ENCODE data around the gene NOD2. TPM values are rescaled to one million over a fixed set of nuclear protein-coding genes. Genes with fewer than 3 reads are reported as not detected.

Gene NOD2
- total and polyA plus RNA-seq, 2 of the 13 experiments (the other 11 are each of a cell fraction or from before 2014, with no cell fraction given): 0.27 to 0.81 TPM

GRCh38 chr16:50690177-50690576 is 3.2 kb upstream of the NOD2 start:
- H3K79me2 ChIP-seq (ENCODE audit: insufficient read depth, low read length): no peaks in the 10 kb centered on the region
- ChIA-PET POLR2A (no interaction called here), CTCF (ENCODE audit: low intra/inter-chr PET ratio, low total read pairs) (no interaction called here)
- in situ Hi-C loops (cut with HindIII; ENCODE audit: extremely low pct_ligation_motif_present, low pct_unique_long_range_greater_than_20kb): no loop called here
- H3K4me1 ChIP-seq (ENCODE audit: insufficient read depth, low read length): peaks cover 23% of the 10 kb centered on the region
- H3K4me2 ChIP-seq (ENCODE audit: low read depth, low read length): no peak overlapping the region
- peaks cover 7 to 61% of the 10 kb centered on the region in 2 experiments for H3K27me3 ChIP-seq (ENCODE audit: control insufficient read depth in 1 of 2, insufficient read depth in 2 of 2, low read length in 2 of 2)
- no peaks in the 10 kb centered on the region for H3K36me3 ChIP-seq (replicated peaks in 1 of 2; ENCODE audit: control insufficient read depth in 1 of 2, insufficient read depth in 2 of 2, low read length in 2 of 2)
- WGBS (ENCODE audit: low lambda C conversion rate): 82% methylated on average over 2 of the region's 2 CpGs
- DNase-seq (ENCODE audit: low spot score) (no peak), ATAC-seq (no peak), FAIRE-seq (no peak)
- BruUV-seq (replicated peaks): no TSS peak
- H3K27ac ChIP-seq (ENCODE audit: extremely low read length, insufficient read depth, low read length): no peak overlapping the region
- no peak overlapping the region for H3K9ac ChIP-seq (ENCODE audit: insufficient read depth, low read depth, low read length)
- H3K4me3 ChIP-seq (replicated peaks in 1 of 3; ENCODE audit: insufficient read depth in 1 of 3, low read depth in 2 of 3, low read length in 3 of 3): no peak overlapping the region
- no peaks in the 10 kb centered on the region for H3K9me3 ChIP-seq (ENCODE audit: low read length)
- H2AFZ ChIP-seq (ENCODE audit: low read length): no peak overlapping the region
- TF ChIP-seq ZNF12 (CRISPR knock-in tag; IDR thresholded peaks at IDR 0.05) (no peak), ZSCAN20 (CRISPR knock-in tag; IDR thresholded peaks at IDR 0.05; ENCODE audit: borderline replicate concordance) (no peak), XRCC5 (optimal IDR thresholded peaks at IDR 0.05; ENCODE audit: low read length) (no peak), MZF1 (CRISPR knock-in tag; IDR thresholded peaks at IDR 0.05; ENCODE audit: borderline replicate concordance) (no peak), FLYWCH1 (CRISPR knock-in tag; IDR thresholded peaks at IDR 0.05) (no peak), SRSF1 (optimal IDR thresholded peaks at IDR 0.05; ENCODE audit: low read depth, low read length) (no peak), TMF1 (CRISPR knock-in tag; IDR thresholded peaks at IDR 0.05; ENCODE audit: low read depth) (no peak)
- intact Hi-C loops (cut with micrococcal nuclease; ENCODE audit: unreplicated experiment): no loop called here
- no peaks in the 10 kb centered on the region for H4K20me1 ChIP-seq (ENCODE audit: insufficient read depth, low read length)

GRCh38 chr16:50692644-50692998 is 785 bp upstream of the NOD2 start:
- intact Hi-C loops (cut with micrococcal nuclease; ENCODE audit: unreplicated experiment): no loop called here
- no peak for TF ChIP-seq CEBPB (IDR thresholded peaks at IDR 0.05; ENCODE audit: borderline replicate concordance, low read depth, low read length)
- no peak for TF ChIP-seq CREB1 (IDR thresholded peaks at IDR 0.05)
- no peak for TF ChIP-seq CREB1 (CRISPR knock-in tag; IDR thresholded peaks at IDR 0.05)
- 0 out of 2 replicates have a peak, but pooled peaks have one; percentile 12 for TF ChIP-seq IKZF1 (IDR thresholded peaks at IDR 0.05)
- TF ChIP-seq ZFX (CRISPR knock-in tag; IDR thresholded peaks at IDR 0.05; ENCODE audit: low read depth): no peak
- TF ChIP-seq ZNF737 (CRISPR knock-in tag; IDR thresholded peaks at IDR 0.05; ENCODE audit: borderline replicate concordance): peak; percentile 27; the same call in 1 of the 2 replicates
- 0 out of 2 replicates have a peak, but pooled peaks have one; percentile 31 for TF ChIP-seq TRIM22 (IDR thresholded peaks at IDR 0.05)
- no peak for TF ChIP-seq ZFP1 (CRISPR knock-in tag; IDR thresholded peaks at IDR 0.05)
- TF ChIP-seq MNT (IDR thresholded peaks at IDR 0.05): peak; percentile 44
- 0 out of 2 replicates have a peak, but pooled peaks have one; percentile 33 for TF ChIP-seq ZNF556 (CRISPR knock-in tag; IDR thresholded peaks at IDR 0.05; ENCODE audit: borderline replicate concordance)
- 0 out of 2 replicates have a peak, but pooled peaks have one; percentile 46 for TF ChIP-seq ATM (IDR thresholded peaks at IDR 0.05; ENCODE audit: borderline replicate concordance)

More at GRCh38 chr16:50692644-50692998, 785 bp upstream of the NOD2 start:
- in situ Hi-C loops (cut with HindIII; ENCODE audit: extremely low pct_ligation_motif_present, low pct_unique_long_range_greater_than_20kb): no loop called here
- no peak for FAIRE-seq
- DNase-seq (ENCODE audit: low spot score): no peak
- H3K79me2 ChIP-seq (ENCODE audit: insufficient read depth, low read length): no peaks in the 10 kb centered on the region
- H3K4me1 ChIP-seq (ENCODE audit: insufficient read depth, low read length): peaks cover 48% of the 10 kb centered on the region
- POLR2A ChIA-PET: no interaction called here
- WGBS (ENCODE audit: low lambda C conversion rate): 67% methylated on average over 4 of the region's 4 CpGs
- H3K36me3 ChIP-seq (replicated peaks in 1 of 2; ENCODE audit: control insufficient read depth in 1 of 2, insufficient read depth in 2 of 2, low read length in 2 of 2): no peaks in the 10 kb centered on the region
- H3K4me3 ChIP-seq (replicated peaks in 1 of 3; ENCODE audit: insufficient read depth in 1 of 3, low read depth in 2 of 3, low read length in 3 of 3): no peak overlapping the region
- no peak overlapping the region for H2AFZ ChIP-seq (ENCODE audit: low read length)
- CTCF ChIA-PET (ENCODE audit: low intra/inter-chr PET ratio, low total read pairs): no interaction called here
- no peaks in the 10 kb centered on the region for H3K9me3 ChIP-seq (ENCODE audit: low read length)
- no peak overlapping the region for H3K27ac ChIP-seq (ENCODE audit: extremely low read length, insufficient read depth, low read length)
- no peak for ATAC-seq
- H3K4me2 ChIP-seq (ENCODE audit: low read depth, low read length): no peak overlapping the region
- no TSS peak for BruUV-seq (replicated peaks)
- peaks cover 7 to 47% of the 10 kb centered on the region in 2 experiments; a peak in 4 of 5 replicates for H3K27me3 ChIP-seq (ENCODE audit: control insufficient read depth in 1 of 2, insufficient read depth in 2 of 2, low read length in 2 of 2)
- H4K20me1 ChIP-seq (ENCODE audit: insufficient read depth, low read length): no peaks in the 10 kb centered on the region
- no peak overlapping the region for H3K9ac ChIP-seq (ENCODE audit: insufficient read depth, low read depth, low read length)

Measured in HepG2 (cell line).